Measurements from ENCODE around the gene RBM6. TPM values are rescaled to one million over a fixed set of nuclear protein-coding genes. Genes with fewer than 3 reads are reported as not detected.
"Not testable (repeated sequence)": the region's sequence is repeated elsewhere in the genome, so short reads cannot be mapped to it uniquely, and the experiment has no call there.

Gene RBM6
- total RNA-seq, 4 donors from 2014 or later: 113 to 148 (median 129) TPM

DNA sequence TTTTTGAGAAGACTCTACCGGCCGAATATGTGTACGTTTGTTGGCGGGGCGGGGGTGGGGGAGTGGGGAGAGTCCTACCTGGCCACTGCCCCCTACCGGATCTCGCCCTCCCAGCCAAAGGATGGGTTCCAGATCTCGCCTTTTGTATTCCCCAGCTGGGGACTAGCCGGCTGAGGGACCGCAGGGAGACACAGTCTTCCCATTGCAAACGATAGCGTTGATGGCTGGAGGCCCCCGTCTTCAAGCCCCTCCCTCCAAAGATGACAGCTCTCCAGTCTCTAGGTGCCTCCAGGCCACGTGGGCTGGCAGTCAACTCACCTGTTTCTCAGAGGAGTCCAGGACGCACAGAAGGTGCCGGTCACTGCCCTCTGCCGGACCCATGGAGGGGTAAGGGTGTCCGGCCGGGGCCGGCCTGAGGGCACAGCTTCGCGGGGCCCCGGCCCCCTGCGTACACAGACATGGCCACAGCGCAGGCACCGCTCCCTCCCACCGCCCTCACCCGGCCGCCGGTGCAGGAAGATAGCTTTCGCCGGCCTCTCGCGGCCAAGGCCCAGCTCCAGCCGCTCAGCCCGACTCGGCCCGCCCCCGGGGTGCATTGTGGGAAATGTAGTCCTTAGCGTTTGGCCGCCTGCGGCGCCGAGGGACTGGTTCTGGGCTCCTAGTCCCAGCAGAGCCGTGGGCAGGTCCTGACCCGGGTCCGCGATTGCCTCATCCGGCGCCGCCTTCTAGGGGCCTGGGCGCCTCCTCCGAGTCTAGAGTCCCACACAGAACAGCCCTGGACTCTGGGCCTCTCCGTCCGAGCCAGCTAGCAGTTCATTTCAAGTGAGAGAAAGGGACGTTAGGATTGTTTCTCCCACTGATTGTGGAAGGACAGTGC is 10.4 kb upstream of the RBM6 start, which contains the start of gene MON1A:
TSS of gene MON1A (minus strand) at position 521 of the 877 bp plus-strand sequence. CDS start 16,465 bp downstream, outside the sequence.
- Histone ChIP-seq H3K27ac (peak within 1 kb of the TSS; percentile 87 to 90 (median 88)), H3K36me3 (no peaks in the 10 kb centered on the region), H3K4me1 (peaks cover 26 to 40% of the 10 kb centered on the region in 2 donors), H3K9me3 (no peaks in the 10 kb centered on the region), H3K27me3 (no peaks in the 10 kb centered on the region), H3K4me3 (replicated peaks in 1 of 3) (peak within 1 kb of the TSS; percentile 24 to 63 (median 51))
- WGBS, 2 donors: 1 to 10% methylated on average over 12 to 28 of the region's 56 CpGs
- peak; percentile 96 to 97 for DNase-seq
- intact Hi-C loops (cut with DNase I): no loop called here
- TF ChIP-seq, protein P1, sequence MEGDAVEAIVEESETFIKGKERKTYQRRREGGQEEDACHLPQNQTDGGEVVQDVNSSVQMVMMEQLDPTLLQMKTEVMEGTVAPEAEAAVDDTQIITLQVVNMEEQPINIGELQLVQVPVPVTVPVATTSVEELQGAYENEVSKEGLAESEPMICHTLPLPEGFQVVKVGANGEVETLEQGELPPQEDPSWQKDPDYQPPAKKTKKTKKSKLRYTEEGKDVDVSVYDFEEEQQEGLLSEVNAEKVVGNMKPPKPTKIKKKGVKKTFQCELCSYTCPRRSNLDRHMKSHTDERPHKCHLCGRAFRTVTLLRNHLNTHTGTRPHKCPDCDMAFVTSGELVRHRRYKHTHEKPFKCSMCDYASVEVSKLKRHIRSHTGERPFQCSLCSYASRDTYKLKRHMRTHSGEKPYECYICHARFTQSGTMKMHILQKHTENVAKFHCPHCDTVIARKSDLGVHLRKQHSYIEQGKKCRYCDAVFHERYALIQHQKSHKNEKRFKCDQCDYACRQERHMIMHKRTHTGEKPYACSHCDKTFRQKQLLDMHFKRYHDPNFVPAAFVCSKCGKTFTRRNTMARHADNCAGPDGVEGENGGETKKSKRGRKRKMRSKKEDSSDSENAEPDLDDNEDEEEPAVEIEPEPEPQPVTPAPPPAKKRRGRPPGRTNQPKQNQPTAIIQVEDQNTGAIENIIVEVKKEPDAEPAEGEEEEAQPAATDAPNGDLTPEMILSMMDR (IDR thresholded peaks at IDR 0.05): peak in 4 of 6 experiments; percentile 18 to 47 (median 19)
- TF ChIP-seq POLR2A (IDR thresholded peaks at IDR 0.05): peak in 1 of 2 donors; percentile 73

DNA sequence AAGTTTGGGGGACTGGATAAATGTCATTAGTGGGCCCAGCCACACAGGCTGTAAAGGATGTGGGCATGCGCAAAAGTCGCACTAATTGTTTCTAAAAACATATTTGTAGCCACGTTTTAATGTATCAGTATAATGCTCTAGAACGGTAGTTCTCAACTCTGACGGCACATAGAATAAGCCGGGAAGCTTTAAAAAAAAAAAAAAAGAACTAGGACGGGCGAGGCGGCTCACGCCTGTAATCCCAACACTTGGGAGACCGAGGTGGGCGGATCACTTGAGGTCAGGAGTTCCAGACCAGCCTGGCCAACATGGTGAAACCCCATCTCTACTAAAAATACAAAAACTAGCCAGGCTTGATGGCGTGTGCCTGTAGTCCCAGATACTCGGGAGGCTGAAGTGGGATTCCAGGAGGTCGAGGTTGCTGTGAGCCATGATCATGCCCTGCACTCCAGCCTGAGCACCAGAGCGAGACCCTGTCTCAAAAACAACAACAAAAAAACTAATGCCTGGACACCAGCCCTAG is 9.7 kb upstream of the RBM6 start:
- DNase-seq: peak; percentile 81 to 82
- intact Hi-C loops (cut with DNase I): no loop called here
- 16 to 30% methylated on average over 16 of the region's 16 CpGs for WGBS, 2 donors
- no peaks in the 10 kb centered on the region for H3K9me3 ChIP-seq
- peak overlapping the region in 1 of 3 donors; percentile 63 for H3K4me3 ChIP-seq (replicated peaks in 1 of 3)
- TF ChIP-seq POLR2A (IDR thresholded peaks at IDR 0.05): no peak
- TF ChIP-seq, protein P1 (IDR thresholded peaks at IDR 0.05): no peak
- no peaks in the 10 kb centered on the region for H3K36me3 ChIP-seq
- H3K27ac ChIP-seq: peak overlapping the region; percentile 87 to 90 (median 88)
- no peaks in the 10 kb centered on the region for H3K27me3 ChIP-seq
- peaks cover 26 to 40% of the 10 kb centered on the region in 2 donors for H3K4me1 ChIP-seq

DNA sequence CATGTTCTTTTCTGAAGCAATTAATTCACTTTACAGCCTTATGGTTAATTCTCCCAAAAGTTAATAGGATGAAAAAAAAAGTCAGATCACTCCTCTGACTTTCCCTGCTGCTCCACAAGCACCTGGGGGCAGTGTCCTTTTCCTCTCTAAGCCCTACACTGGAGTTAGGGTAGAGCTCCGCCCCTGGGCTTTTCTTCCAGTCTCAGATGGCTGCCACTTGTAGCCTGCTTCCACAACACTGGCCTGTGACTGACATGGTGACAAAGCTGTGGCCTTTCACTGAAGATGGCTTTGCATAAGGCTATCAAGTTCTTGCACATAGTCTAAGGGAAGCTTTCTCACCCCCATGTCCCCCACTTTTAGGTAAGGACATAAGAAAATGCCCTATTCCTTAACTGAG is 9.0 kb upstream of the RBM6 start:
- no peaks in the 10 kb centered on the region for H3K27me3 ChIP-seq
- intact Hi-C loops (cut with DNase I): no loop called here
- TF ChIP-seq POLR2A (IDR thresholded peaks at IDR 0.05): peak in 1 of 2 donors; percentile 24
- TF ChIP-seq, protein P1 (IDR thresholded peaks at IDR 0.05): peak in 4 of 6 experiments; percentile 23 to 38 (median 29)
- H3K4me1 ChIP-seq: peaks cover 26 to 40% of the 10 kb centered on the region in 2 donors
- no peaks in the 10 kb centered on the region for H3K9me3 ChIP-seq
- H3K27ac ChIP-seq: peak overlapping the region; percentile 87 to 90 (median 88)
- no peaks in the 10 kb centered on the region for H3K36me3 ChIP-seq
- 29 to 60% methylated on average over 1 of the region's 1 CpG for whole genome bisulfite sequencing, 2 donors
- DNase-seq: peak; percentile 88 to 90
- H3K4me3 ChIP-seq (replicated peaks in 1 of 3): no peak overlapping the region

DNA sequence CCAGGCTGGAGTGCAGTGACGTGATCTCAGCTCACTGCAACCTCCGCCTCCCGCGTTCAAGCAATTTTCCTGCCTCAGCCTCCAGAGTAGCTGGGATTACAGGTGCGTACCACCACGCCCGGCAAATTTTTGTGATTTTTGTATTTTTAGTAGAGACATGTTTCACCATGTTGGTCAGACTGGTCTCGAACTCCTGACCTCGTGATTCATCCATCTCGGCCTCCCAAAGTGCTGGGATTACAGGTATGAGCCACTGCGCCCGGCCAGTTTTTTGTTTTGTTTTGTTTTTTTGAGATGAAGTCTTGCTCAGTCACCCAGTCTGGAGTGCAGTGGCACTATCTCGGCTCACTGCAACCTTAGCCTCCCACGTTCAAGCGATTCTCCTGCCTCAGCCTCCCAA is 7.7 kb upstream of the RBM6 start:
- 88 to 93% methylated on average over 15 of the region's 15 CpGs for WGBS, 2 donors
- H3K36me3 ChIP-seq; DNase-seq; H3K4me3 ChIP-seq (replicated peaks in 1 of 3); H3K27ac ChIP-seq; intact Hi-C loops (cut with DNase I); H3K27me3 ChIP-seq; H3K9me3 ChIP-seq: not testable (repeated sequence)
- peaks cover 26 to 39% of the 10 kb centered on the region in 2 donors for H3K4me1 ChIP-seq

DNA sequence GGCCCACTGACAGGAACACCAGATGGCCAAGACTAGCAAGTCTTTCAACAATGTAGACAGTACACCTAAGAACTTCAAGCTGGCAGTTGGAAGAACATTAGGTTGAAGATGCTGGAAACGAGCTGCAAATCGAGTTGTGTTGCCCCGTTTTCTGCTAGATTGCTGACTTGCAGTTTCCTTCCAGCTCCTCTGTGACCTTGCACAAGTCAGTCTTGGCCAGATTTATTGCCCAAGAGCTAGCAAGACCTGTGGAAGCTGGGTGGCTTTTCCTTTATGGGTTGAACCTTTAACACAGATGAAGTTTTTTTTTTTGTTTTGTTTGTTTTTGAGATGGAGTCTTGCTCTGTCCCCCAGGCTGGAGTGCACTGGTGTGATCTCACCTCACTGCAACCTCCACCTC is 2.9 kb upstream of the RBM6 start:
- no peaks in the 10 kb centered on the region for H3K27me3 ChIP-seq
- 53 to 69% methylated on average over 3 of the region's 3 CpGs for WGBS, 2 donors
- peaks cover 7 to 11% of the 10 kb centered on the region in 2 donors for H3K4me1 ChIP-seq
- H3K9me3 ChIP-seq: no peaks in the 10 kb centered on the region
- DNase-seq: no peak
- H3K27ac ChIP-seq: no peak overlapping the region
- intact Hi-C loops (cut with DNase I): no loop called here
- no peak overlapping the region for H3K4me3 ChIP-seq (replicated peaks in 1 of 3)
- TF ChIP-seq, protein P1 (IDR thresholded peaks at IDR 0.05): no peak
- no peak for TF ChIP-seq POLR2A (IDR thresholded peaks at IDR 0.05)
- no peaks in the 10 kb centered on the region for H3K36me3 ChIP-seq

Data from thyroid gland (tissue), 4 donors.